GM18951 (cell line): ENCODE results near the gene MTA1.

Experiments used
- POLR2A ChIP-seq: IDR thresholded peaks from 4 replicates; pipeline ENCODE4 v1.6.1; 2011; ENCODE audit warnings: mild to moderate bottlenecking; ENCODE audit not compliant: insufficient read length, insufficient read depth; ENCODE audit errors: extremely low read depth
- in situ Hi-C: fragments of 300-500 bp; cut with MboI; formaldehyde crosslinking; loops from one replicate; pipeline ENCODE4 v1.12.0; 2022; ENCODE audit warnings: low sequenced_read_pairs, mixed read lengths, inconsistent platforms; ENCODE audit not compliant: unreplicated experiment

MTA1 gene

DNA sequence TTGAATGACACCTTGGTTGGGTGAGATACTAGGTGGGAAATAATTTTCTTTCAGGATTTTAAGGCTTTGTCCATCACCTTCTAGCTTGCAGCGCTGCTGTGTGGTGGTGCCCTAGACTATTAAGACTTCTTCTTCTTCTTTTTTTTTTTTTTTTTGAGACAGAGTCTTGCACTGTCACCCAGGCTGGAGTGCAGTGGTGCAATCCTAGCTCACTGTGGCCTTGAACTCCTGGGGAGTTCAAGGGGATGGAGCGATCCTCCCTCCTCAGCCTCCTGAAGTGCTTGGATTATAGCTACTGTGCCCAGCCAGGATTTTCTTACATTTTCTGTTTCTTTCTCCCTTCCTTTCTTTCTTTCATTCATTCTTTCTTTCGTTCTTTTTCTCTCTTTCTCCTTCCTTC, 10.3 kb upstream of the MTA1 start:
- no peak for TF ChIP-seq POLR2A
- in situ Hi-C loops = no loop called here

DNA sequence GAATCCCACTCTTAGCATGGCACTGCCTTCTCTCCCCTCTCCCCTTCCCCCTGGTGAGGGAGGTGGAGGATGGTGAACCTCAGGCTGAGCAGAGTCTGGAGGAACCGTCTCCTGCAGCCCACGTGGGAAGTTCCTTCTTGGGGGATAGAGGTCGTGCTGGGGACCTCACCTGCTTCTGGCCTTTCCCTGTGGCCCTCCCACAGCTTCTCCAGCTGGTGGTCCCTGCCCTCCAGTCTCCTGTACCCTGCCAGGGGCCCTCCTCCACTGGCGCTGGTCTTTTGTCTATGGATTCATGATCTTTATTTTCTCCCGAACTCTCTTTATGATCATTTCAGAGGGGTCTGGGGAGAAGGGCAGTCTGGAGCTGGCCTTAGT, 9.0 kb upstream of the MTA1 start:
- TF ChIP-seq POLR2A = no peak
- in situ Hi-C loops = no loop called here

DNA sequence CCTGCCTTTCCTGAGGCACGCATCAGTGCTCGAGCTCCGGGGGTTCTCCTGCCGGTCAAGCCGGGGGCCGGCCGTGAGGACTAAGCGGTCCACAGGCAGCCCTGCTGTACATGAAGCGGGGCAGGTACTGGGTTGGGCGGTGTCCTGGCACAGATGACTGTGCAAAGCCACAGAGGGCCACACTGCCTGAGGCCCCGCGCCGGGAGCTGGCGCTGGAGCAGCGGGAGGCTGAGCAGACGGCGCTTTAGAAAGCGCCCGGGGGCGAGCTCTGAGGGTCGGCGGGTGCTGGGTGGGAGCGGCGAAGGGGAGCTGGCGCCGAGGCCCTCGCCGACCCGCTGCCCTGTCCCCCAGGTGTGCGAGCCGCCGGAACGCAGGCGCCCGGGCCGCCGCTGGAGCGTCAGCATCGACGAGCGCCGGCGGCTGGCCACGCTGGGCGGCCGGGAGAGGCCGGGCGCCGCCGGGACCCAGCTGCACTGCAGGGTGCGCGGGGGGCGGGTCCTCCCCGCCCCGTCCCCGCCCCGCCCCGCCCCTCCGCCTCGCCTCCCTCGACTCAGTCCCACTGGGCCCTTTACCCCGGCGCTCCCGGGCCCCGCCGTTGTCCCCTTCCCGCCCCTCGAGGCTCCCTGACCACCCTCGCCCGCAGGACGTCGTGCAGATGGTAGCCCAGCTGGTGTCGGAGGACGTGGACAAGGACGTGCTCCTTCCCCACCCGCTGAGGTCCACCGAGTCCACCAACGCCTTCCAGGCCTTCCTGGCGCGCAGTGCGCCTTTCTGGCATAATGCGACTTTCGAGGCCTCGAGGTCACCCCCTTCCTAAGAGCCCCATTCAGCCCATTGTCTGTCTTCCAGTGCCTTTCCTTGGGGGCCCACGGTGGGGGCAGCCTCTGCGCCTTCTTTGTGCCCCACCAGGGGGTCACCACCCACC, 8.3 kb upstream of the MTA1 start:
- in situ Hi-C loops = no loop called here
- TF ChIP-seq POLR2A = no peak

DNA sequence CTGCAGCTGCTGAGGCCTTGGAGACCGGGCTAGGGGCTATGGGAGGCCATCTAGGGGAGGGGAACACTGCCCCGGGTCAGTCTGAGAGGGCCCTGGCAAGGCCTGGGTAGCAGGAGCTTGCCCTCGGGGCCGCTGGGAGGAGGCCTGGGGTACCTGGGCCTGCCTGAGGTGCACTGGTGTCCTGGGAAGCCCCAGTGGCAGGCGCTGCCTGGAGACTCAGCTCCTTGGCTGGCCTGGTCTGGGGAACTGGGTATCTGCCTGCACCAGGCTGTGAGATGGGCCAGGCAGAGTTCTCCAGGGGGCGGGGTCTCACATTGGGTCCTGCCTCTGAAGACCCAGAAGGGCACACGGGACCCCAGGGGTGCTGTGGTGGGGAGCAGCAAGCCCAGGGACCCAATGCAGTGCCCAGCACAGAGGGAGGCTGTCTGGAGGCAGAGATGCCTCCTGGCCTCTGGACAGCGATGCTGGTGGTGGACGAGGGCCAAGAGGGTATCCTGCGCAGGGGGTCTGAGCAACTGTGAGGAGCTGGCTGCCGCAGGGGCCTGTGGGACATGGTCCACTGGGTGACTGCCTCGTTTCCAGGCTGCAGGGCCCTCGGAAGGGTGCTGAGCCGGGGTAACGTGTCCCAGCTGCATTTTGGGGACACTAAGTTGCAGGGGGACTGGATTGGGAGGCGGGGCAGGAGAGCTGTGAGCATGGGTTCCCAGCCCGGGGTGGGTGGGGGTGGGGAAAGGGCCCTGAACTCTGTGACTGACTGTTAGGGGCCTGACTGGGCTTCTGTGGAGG, 7.4 kb upstream of the MTA1 start:
- in situ Hi-C loops = no loop called here
- TF ChIP-seq POLR2A = no peak

DNA sequence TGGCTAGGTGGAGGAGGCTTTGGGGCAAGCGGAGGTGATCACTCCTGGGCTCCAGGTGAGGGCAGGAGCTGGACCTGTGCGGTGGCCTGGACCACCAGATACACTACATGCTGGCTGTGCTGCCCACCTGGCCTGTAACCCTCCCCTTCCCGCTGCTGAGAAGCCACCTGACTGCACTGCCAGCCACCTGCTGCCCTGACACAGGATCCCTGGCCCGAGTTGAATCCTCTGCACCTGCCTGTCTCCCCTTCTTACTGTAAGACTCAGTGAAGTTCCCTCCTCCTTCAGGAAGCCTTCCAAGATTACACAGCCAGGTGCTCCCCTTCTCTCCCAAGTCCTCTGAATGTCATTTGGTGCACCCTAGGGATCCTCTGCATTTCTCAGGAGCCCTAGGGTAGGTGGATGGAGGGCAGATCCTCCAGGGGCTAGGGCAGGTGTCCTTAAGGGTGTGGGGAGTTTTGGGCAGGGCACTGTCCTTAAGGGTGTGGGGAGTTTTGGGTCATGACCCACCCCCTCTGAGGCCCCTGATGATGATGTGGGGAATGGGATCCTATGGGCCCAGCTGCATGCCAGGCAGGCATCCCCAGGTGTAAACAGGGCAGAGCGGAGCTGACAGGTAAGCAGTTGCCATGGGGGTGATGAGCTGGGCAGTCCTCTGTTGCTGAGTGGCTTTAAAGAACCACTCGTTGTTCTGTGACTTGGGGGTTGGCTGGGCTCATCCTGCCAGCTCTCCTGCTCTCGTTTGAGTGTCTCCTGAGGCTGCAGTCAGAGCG, 6.7 kb upstream of the MTA1 start:
- no peak for TF ChIP-seq POLR2A
- in situ Hi-C loops = no loop called here

DNA sequence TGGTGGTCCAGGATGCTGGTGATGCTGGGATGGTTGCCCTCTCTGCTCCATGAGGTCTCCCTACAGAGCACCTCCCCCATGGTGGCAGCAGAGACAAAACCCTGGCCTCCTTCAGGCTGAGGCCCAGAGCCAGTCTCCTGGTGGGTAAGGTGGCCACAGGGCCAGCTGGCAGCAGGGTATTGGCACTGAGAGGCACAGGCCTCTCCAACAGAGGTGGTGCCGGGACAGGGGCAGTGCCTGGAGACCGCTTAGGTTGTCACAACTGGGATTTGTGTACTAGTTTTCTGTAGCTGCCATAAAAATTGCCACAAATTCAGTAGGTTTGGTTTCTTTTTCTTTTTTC, 6.1 kb upstream of the MTA1 start:
- no peak for TF ChIP-seq POLR2A
- in situ Hi-C loops = no loop called here

DNA sequence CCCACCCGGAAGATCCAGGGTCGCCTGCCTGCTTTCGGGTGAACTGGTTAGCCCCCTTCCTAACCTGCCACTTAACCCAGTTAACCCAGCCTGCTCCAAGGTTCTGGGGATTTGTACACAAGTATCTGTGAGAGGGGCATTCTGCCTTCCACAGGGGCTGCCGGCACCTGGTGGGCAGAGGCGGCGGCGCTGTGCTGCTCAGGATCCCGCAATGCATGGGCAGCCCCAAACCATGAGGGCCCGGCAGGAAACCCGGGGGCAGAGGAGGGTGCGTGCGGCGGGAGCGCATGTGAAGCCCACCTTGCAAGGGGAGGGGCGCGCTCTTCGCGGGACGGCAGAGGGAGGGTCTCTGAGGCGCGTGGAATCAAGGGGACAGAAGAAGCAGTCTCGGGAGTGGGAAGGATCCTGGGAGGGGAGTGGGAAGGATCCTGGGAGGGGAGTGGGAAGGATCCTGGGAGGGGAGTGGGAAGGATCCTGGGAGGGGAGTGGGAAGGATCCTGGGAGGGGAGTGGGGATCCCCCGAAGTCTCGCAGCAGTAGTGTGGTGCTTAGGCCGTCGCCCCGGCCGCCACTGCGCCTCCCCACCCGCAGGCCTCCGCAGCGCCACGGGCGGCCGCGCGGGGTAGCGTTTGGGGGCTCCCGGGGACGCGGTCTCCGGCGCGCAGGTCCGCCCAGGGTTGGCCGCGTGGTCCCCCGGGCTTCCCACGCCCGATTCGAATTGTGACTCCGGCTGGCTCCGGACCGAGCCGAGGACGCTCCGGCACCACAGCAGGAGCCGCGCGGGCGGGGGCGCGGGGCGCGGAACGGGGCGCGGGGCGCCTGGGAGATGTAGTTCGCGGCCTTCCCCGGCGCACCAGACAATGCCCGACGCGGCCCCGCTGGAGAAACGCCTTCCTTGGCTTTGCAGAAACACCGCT, 4.9 kb upstream of the MTA1 start:
- TF ChIP-seq POLR2A = peak; percentile 35
- in situ Hi-C loops = no loop called here

DNA sequence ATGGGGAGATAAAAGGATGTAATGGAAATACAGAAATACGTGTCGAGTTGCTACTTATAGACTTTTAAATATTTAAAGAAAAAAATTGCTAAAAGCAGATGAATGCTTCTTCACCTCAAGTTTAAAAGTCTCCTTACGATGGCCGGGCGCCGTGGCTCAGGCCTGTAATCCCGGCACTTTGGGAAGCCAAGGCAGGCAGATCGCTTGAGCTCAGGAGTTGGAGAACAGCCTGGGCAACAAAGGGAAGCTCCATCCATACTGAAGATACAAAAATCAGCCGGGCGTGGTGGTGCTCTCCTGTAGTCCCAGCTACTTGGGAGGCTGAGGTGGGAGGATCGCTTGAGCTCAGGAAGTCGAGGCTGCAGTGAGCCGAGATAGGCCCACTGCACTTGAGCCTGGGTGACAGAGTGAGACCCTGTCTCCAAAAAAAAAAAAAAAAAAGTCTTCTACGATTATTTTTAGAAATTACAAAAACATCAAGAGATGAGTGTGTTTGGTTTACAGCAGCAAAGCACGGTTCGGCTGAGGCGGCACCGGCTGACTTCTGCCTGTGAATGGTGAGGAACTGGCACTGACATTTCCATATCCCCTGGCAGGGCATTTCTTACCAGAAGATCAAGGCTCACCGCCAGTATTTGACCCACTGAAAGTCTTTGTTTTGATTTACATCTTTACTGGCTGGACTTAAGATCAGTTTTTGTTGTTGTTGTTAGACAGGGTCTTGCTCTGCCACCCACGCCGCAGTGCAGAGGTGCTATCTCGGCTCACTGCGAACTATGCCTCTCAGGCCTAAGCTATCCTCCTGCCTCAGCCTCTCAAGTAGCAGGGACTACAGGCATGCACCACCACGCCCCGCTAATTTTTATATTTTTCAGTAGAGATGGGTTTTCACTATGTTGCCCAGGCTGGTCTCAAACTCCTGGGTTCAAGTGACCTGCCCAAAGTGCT, 3.9 kb upstream of the MTA1 start:
- in situ Hi-C loops = no loop called here
- no peak for TF ChIP-seq POLR2A

DNA sequence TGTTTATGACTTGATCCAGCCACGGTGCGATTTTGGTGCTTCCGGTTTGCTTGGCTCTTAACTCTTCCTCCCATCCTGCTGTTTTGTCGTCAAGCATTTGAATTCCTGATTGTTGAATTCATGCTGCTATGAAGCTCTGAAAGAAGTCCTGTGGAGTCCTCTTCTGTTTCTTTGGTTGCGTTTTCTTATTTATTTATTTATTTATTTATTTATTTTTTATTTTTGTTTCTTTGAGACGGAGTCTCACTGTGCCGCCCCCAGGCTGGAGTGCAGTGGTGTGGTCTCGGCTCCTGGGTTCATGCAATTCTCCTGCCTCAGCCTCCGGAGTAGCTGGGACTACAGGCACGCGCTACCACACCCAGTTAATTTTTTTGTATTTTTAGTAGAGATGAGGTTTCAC, 3.0 kb upstream of the MTA1 start:
- no peak for TF ChIP-seq POLR2A
- in situ Hi-C loops = no loop called here

DNA sequence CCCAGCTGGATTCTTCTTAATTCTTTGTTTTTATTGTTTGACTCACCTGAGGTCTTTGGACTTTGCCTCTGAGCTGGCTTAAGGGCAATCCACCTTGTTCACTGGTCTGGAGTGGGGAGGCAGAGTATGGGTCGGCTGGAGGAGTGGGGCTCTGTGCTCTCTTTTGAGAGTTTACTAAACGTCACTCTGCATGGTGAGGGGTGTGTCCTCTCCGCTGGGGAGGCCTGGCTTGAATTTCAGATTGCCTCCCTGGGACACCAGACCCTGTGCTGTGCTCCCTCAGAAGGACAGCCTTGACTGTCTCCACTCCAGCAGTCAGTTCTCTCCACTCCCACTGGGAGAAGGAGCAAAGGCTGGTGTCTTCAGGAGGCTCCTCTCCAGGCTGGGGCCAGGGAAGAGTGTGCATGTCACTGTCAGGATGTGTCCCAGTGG, 1.9 kb upstream of the MTA1 start:
- in situ Hi-C loops = no loop called here
- TF ChIP-seq POLR2A = no peak
